C4-2B (cell line): ENCODE results near the gene PAM.

ENCODE experiments used
- H3K27ac ChIP-seq: fragments of 450-650 bp; 2 replicates; pipeline ENCODE4 v1.5.1; 2017
- ZFX ChIP-seq: fragments of 450-650 bp; IDR thresholded peaks from 2 replicates; pipeline ENCODE4 v1.6.1; 2017
- TF ChIP-seq, protein P1 (sequence below): fragments of 450-650 bp; conservative IDR thresholded peaks from 2 replicates; pipeline ENCODE4 v1.5.1; 2017; ENCODE audit warnings: mild to moderate bottlenecking

The PAM gene

DNA sequence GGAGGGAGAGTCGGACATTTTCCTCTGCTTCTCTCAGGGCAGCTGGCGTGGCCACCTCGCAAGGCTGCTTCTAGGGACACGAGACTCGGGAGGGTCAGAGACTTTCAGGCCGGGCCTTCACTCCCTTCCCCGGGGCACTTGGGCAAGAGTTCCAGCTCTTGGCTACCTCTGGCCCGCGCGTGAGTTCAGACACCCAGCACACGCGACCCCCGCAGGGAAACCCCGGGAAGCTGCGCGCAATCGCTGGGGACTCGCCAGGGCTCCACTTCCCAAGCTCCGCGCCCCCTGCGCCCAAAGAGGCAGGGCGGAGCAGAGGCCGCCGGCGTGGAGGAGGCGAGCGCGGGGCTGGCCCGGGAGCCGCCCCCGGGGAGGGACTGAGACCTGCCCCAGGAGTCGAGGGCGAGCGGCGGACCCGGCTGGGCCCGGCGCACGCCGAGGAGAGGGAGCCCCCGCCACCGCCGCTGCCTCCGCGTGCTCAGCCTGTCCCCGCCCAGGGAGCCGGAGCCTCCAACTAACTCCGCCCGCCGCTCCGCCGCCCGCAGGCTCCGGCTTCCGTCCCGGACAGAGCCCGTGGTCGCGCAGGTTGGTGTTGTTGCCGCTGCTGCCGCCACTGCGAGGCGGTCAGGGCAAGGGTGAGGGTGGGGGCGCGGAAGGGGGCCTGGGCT, at the start of gene PAM:
Gene PAM (plus strand): TSS at position 539 of the 665 bp plus-strand sequence. CDS start 110,891 bp downstream, outside the sequence.
- TF ChIP-seq ZFX = peak; percentile 52
- TF ChIP-seq, protein P1, sequence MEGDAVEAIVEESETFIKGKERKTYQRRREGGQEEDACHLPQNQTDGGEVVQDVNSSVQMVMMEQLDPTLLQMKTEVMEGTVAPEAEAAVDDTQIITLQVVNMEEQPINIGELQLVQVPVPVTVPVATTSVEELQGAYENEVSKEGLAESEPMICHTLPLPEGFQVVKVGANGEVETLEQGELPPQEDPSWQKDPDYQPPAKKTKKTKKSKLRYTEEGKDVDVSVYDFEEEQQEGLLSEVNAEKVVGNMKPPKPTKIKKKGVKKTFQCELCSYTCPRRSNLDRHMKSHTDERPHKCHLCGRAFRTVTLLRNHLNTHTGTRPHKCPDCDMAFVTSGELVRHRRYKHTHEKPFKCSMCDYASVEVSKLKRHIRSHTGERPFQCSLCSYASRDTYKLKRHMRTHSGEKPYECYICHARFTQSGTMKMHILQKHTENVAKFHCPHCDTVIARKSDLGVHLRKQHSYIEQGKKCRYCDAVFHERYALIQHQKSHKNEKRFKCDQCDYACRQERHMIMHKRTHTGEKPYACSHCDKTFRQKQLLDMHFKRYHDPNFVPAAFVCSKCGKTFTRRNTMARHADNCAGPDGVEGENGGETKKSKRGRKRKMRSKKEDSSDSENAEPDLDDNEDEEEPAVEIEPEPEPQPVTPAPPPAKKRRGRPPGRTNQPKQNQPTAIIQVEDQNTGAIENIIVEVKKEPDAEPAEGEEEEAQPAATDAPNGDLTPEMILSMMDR = no peak

DNA sequence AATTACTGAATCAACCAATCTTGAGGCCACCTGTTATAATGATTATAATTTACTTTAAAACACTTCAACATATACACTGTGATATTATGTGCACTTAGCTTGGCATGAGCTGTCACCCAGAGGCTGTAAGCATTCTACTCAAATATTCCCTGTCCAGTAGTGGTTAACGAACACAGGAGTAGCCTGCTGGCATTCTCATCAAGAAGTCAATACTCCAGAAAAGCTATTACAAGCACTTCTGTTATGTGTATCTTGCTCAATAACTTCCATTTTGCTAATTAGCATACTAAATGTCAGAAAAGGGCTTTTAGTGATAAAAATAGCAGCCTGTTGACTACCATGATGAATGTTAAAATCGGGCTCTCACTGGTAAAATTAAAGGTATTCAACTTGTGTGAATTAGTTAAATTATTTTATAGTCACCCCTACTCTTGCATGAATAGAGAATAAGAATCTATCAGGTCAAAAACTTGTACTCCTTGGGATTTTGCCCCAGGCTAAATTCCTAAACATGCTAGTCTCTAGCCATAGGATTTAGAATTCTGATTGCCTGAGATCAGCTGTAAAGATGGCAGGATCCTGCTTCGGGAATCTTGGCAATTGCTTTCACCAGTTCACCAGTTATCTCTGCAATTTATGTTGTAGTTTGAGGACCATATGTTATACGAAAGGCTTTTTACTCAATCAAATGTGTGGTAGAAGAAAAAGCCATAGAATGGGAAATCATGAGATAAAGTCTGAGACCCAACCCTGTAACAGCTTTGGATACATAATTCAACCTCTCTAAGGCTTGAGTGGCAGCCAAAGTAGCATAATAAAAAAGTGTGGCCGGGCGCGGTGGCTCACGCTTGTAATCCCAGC, 43.4 kb upstream of the PAM start:
- H3K27ac ChIP-seq = no peak overlapping the region
- no peak for TF ChIP-seq ZFX
- TF ChIP-seq, protein P1 = no peak

More for the DNA sequence above, at the start of gene PAM:
- H3K27ac ChIP-seq = peak within 1 kb of the TSS; percentile 62

DNA sequence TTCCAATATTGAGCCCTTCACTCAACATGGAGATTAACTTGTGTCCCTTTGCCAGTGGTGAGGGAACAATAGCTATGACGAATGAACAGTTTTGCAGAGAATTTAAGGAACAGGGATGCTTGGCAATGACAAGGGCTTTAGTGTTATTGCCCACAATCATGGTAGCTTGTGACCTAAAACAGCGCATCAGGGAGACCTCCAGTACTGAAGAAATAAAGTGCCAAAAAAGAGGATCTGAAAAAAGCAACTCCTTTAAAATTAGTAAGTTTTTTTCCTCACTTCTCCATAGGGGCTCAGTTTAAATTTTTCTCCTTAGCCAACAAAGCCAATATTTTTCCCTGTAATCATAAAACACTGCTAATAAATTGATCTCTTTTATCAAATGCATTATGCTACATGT, 41.8 kb upstream of the PAM start:
- H3K27ac ChIP-seq = no peak overlapping the region
- TF ChIP-seq, protein P1 = no peak
- TF ChIP-seq ZFX = no peak

DNA sequence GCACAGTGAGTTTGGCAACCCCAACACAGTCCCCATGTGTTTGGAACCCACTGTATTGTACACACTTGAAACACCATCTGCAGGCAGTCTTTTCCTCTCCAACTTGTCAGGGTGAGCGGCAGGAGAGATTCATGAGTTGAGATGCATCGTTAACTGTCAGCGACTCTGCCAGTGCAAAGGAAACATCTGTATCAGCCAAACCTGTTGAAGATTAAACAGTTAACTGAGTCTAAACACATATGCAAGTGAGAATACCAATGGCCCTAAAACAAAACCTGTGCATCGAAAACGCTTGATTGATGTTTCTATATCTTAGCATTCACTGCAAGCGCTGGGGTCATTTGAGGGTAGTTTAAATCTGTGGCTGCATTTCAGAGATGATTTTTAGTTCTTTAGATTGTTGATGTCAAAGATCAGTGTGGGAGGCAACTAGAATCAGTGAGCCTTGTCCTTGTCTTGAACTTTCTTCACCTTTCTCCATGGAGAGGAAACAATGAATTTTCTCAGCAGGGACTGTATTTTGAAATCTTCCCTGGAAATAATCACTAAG, 41.3 kb upstream of the PAM start:
- H3K27ac ChIP-seq = no peak overlapping the region

DNA sequence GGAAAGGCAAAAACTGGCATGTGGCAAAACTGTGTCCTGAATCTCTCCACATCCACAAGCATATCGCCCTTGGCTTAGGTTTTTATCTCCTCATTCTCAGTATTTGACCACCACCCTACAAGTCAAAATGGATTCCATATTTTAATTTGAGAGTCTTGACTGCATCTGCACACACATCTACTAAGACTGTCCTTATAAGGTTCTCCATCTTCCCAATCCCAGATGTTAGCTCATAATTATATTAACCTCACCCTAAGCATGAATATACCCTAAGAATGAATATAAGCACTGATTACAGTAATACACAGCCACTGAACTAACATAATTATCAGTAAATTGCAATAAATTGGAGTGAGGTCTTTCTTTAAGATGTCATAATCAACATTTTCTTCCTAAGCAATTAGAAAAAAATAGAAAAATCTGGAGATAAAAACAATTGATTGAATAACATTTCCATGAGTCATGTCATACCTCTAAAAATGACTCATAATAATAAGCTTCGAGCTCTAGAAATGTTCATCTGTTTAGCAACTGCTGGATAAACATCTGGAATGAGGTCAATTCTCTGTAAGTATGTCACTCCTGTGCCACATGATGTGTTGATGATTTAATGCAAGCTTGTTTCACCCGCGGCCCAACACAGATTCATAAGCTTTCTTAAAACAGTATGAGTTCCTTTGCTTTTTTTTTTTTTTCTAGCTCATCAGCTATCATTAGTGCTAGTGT, 39.9 kb upstream of the PAM start:
- TF ChIP-seq, protein P1 = no peak
- no peak for TF ChIP-seq ZFX
- H3K27ac ChIP-seq = no peak overlapping the region

More for the DNA sequence above, 41.3 kb upstream of the PAM start:
- TF ChIP-seq ZFX = no peak
- TF ChIP-seq, protein P1 = no peak

DNA sequence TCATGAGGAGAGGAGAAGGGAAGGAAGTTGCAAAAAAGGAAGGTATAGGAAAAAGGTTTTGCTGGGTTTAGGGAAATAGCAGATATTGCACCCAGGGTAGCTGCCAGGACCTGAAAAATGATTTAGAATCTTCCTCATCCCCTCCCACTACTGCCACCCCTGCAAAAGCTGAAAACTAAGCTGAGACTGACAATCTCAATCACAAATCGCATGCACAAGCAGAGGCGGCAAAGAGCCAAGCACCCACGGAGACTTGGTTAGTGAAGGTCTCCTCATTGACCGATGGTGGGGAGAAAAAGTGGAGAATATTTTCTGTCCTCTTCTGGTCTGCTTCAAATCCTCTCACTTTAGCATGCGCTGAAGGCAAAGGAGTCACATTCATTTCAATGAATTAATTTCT, 39.1 kb upstream of the PAM start:
- TF ChIP-seq ZFX = no peak
- TF ChIP-seq, protein P1 = no peak
- H3K27ac ChIP-seq = no peak overlapping the region

DNA sequence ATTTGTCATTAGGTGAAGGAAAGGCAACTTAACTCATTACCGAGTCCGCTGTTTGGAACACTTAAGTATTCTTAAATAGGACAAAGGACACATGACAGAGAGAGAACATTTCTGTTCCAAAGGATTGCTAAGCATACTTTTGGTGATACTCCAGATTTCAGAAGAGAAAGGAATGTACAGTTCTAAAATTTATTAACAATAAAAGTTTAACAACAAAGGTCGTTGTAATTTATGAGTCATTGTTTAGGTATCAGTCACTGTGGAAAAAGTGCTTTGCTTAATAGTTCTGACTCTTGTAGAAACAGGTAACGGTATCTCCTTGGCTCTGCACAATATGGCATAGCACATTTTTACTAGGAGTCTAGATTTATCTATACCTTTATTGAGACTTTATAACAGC, 36.3 kb upstream of the PAM start:
- no peak overlapping the region for H3K27ac ChIP-seq
- TF ChIP-seq, protein P1 = no peak
- TF ChIP-seq ZFX = no peak
